K562 (cell line): ENCODE data around the gene HS2ST1. TPM values are rescaled to one million over a fixed set of nuclear protein-coding genes. Genes with fewer than 3 reads are reported as not detected.

Source experiments
- KAT8 ChIP-seq: fragments of 450-650 bp; IDR thresholded peaks from 2 replicates; pipeline ENCODE4 v1.6.1; 2016; ENCODE audit warnings: low read depth, mild to moderate bottlenecking
- PREB ChIP-seq: sonication (generic); formaldehyde crosslinking; IDR thresholded peaks from 2 replicates; pipeline ENCODE4 v1.8.1; 2023; ENCODE audit warnings: mild to moderate bottlenecking, missing genetic modification reagents
- U2AF2 ChIP-seq: fragments of 200-400 bp; formaldehyde crosslinking; optimal IDR thresholded peaks from 2 replicates; pipeline ENCODE3; 2017; ENCODE audit warnings: low read depth, mild to moderate bottlenecking, low read length
- ZNF507 ChIP-seq: conservative IDR thresholded peaks from 2 replicates; pipeline ENCODE4 v1.6.1; 2017; ENCODE audit warnings: missing genetic modification characterization, missing compliant biosample characterization
- ZNF586 ChIP-seq: fragments of 450-650 bp; formaldehyde crosslinking; conservative IDR thresholded peaks from 2 replicates; pipeline ENCODE4 v1.4.0; 2020; ENCODE audit warnings: mild to moderate bottlenecking, moderate library complexity
- ZNF655 ChIP-seq: fragments of 250-450 bp; sonication (Bioruptor Pico); IDR thresholded peaks from 2 replicates; pipeline ENCODE4 v1.5.0; 2021
- polyA plus RNA-seq, 8 experiments: library from polyadenylated mRNA; depleted of rRNA in 4 of 8; stranded (reverse) in 5 of 8; unstranded in 3 of 8; fragments of >200 nt; fragmentation: Nextera tagmentation in 2 of 8; fragmentation: Illumina TruSeq in 1 of 8; extraction: Ambion mirVana in 2 of 8; extraction: Trizol in 1 of 8; gene quantifications; 2 replicates each; pipeline versions ENCODE4 v1.2.1 to v1.2.3, GENCODE V29; 2011 to 2014; ENCODE audit warnings: inconsistent platforms in 1 of 8, missing spikeins in 1 of 8
- total RNA-seq, 7 experiments: library from RNA; depleted of rRNA in 6 of 7; stranded (reverse); fragments of >200 nt in 6 of 7; fragmentation: Illumina TruSeq in 2 of 7; extraction: Trizol in 2 of 7; gene quantifications; 2 replicates each; pipeline versions ENCODE4 v1.2.1 to v1.2.3, GENCODE V29; 2011 to 2021; ENCODE audit warnings: low replicate concordance in 1 of 7
- TF ChIP-seq, protein P1 (sequence below), 2 experiments: fragments of 450-650 bp in 1 of 2; sonication (generic) in 1 of 2; formaldehyde crosslinking in 1 of 2; IDR thresholded peaks; 2 replicates each; pipeline versions ENCODE4 v1.7.1 to v1.9.0; 2016 to 2022; ENCODE audit warnings: inconsistent platforms in 1 of 2, mild to moderate bottlenecking in 1 of 2, missing genetic modification reagents in 1 of 2

The HS2ST1 gene
- total and polyA plus RNA-seq, 9 of the 15 experiments (the other 6 are each of a cell fraction or from before 2014, with no cell fraction given): 7.7 to 43.3 (median 25.8) TPM

GRCh38 chr1:87144981-87145380 is 230.5 kb downstream of the HS2ST1 start (continued):
- TF ChIP-seq, protein P1, sequence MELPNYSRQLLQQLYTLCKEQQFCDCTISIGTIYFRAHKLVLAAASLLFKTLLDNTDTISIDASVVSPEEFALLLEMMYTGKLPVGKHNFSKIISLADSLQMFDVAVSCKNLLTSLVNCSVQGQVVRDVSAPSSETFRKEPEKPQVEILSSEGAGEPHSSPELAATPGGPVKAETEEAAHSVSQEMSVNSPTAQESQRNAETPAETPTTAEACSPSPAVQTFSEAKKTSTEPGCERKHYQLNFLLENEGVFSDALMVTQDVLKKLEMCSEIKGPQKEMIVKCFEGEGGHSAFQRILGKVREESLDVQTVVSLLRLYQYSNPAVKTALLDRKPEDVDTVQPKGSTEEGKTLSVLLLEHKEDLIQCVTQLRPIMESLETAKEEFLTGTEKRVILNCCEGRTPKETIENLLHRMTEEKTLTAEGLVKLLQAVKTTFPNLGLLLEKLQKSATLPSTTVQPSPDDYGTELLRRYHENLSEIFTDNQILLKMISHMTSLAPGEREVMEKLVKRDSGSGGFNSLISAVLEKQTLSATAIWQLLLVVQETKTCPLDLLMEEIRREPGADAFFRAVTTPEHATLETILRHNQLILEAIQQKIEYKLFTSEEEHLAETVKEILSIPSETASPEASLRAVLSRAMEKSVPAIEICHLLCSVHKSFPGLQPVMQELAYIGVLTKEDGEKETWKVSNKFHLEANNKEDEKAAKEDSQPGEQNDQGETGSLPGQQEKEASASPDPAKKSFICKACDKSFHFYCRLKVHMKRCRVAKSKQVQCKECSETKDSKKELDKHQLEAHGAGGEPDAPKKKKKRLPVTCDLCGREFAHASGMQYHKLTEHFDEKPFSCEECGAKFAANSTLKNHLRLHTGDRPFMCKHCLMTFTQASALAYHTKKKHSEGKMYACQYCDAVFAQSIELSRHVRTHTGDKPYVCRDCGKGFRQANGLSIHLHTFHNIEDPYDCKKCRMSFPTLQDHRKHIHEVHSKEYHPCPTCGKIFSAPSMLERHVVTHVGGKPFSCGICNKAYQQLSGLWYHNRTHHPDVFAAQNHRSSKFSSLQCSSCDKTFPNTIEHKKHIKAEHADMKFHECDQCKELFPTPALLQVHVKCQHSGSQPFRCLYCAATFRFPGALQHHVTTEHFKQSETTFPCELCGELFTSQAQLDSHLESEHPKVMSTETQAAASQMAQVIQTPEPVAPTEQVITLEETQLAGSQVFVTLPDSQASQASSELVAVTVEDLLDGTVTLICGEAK (IDR thresholded peaks at IDR 0.05): no peak
- TF ChIP-seq, protein P1 (CRISPR knock-in tag; IDR thresholded peaks at IDR 0.05): no peak
- no peak for TF ChIP-seq ZNF655 (CRISPR knock-in tag)
- no peak for TF ChIP-seq U2AF2
- no peak for TF ChIP-seq PREB (CRISPR knock-in tag)
- TF ChIP-seq ZNF586 (CRISPR knock-in tag): no peak
- no peak for TF ChIP-seq KAT8
- no peak for TF ChIP-seq ZNF507 (tag)
